Measurements from ENCODE around the gene FREY1. TPM values are rescaled to one million over a fixed set of nuclear protein-coding genes. Genes with fewer than 3 reads are reported as not detected.
A peak's percentile ranks its signal among the peaks of the same experiment; 100 is the strongest.

The FREY1 gene
- total and polyA plus RNA-seq, 9 of the 15 experiments (the other 6 are each of a cell fraction or from before 2014, with no cell fraction given): 0.25 to 1.5 (median 1.1) TPM; not detected in 5

GRCh38 chr11:45918331-45918941, 11.4 kb upstream of the FREY1 start (continued):
- no peak for TF ChIP-seq CHD7 (IDR thresholded peaks at IDR 0.05; ENCODE audit: low read depth, low read length)
- TF ChIP-seq NKRF (IDR thresholded peaks at IDR 0.05; ENCODE audit: borderline replicate concordance): peak; percentile 35; the same call in 1 of the 2 replicates
- no peak for TF ChIP-seq FOXJ2 (tag; IDR thresholded peaks at IDR 0.05)
- peak; percentile 49 for TF ChIP-seq POLR2B (IDR thresholded peaks at IDR 0.05; ENCODE audit: low read depth, partially characterized antibody)
- TF ChIP-seq MNT (conservative IDR thresholded peaks at IDR 0.05): peak in 1 of 2 experiments; percentile 6; a peak in 1 of 4 replicates
- peak; percentile 51 for TF ChIP-seq POLR2A (conservative IDR thresholded peaks at IDR 0.05)
- TF ChIP-seq KLF6 (CRISPR knock-in tag; IDR thresholded peaks at IDR 0.05; ENCODE audit: borderline replicate concordance): no peak

All from K562 (cell line).